Panc1 (cell line): ENCODE data around the gene CALM1. TPM values are rescaled to one million over a fixed set of nuclear protein-coding genes. Genes with fewer than 3 reads are reported as not detected.
A peak's percentile ranks its signal among the peaks of the same experiment; 100 is the strongest.

Experiments used
- ATAC-seq: fragments of 200-7000 bp; cut with Tn5 transposase; 2 replicates; pipeline ENCODE4 v1.9.1; 2020; ENCODE audit warnings: mild to moderate bottlenecking, moderate library complexity
- BruUV-seq: library from RNA; stranded (reverse); fragments of 400-500 nt; replicated peaks from 2 replicates; lab custom pipeline; 2021; lab: Mats Ljungman, UMichigan
- CTCF ChIA-PET: fragments of 300-600 bp; sonication (Branson Sonifier 250); formaldehyde crosslinking; loops from one replicate; lab custom pipeline; 2022; ENCODE audit warnings: antibody characterized with exemption; lab: Charles Lee
- POLR2A ChIA-PET: fragments of 300-600 bp; sonication (Branson Sonifier 250); formaldehyde crosslinking; loops from one replicate; lab custom pipeline; 2022; ENCODE audit warnings: antibody characterized with exemption; lab: Charles Lee
- DNase-seq: peaks from one replicate; pipeline ENCODE4 v3.0.0-alpha.2; 2010; ENCODE audit warnings: low read depth, low spot score
- H3K27ac ChIP-seq: 2 replicates; pipeline ENCODE4 v1.5.1; 2011; ENCODE audit warnings: mild to moderate bottlenecking, low read length, inconsistent platforms
- H3K27me3 ChIP-seq: fragments of 200-500 bp; sonication (Bioruptor generic); 2 replicates; pipeline ENCODE4 v1.6.0; 2014; ENCODE audit warnings: low read length, inconsistent platforms; ENCODE audit not compliant: control insufficient read depth, insufficient read depth
- H3K36me3 ChIP-seq: fragments of 200-500 bp; sonication (Bioruptor generic); 2 replicates; pipeline ENCODE4 v1.5.1; 2014; ENCODE audit warnings: inconsistent platforms, mild to moderate bottlenecking, low read length, moderate library complexity; ENCODE audit not compliant: control insufficient read depth, insufficient read depth
- H3K4me1 ChIP-seq: 2 replicates; pipeline ENCODE4 v1.5.1; 2011; ENCODE audit warnings: inconsistent platforms, mild to moderate bottlenecking, low read length, moderate library complexity; ENCODE audit not compliant: control insufficient read depth, insufficient read depth
- H3K4me3 ChIP-seq, 2 experiments: 2 replicates each; pipeline ENCODE4 v1.5.1; 2011 to 2012; ENCODE audit warnings: low read depth in 2 of 2, low read length in 2 of 2, mild to moderate bottlenecking in 2 of 2, inconsistent platforms in 1 of 2, moderate library complexity in 1 of 2
- H3K9me3 ChIP-seq: fragments of 200-500 bp; sonication (Bioruptor generic); 2 replicates; pipeline ENCODE4 v1.5.1; 2014; ENCODE audit warnings: low read depth, mild to moderate bottlenecking, inconsistent platforms, low read length, moderate library complexity; ENCODE audit not compliant: control insufficient read depth, insufficient read depth
- CTCF ChIP-seq: fragments of 450-650 bp; IDR thresholded peaks from 2 replicates; pipeline ENCODE4 v1.5.1; 2017; ENCODE audit warnings: mild to moderate bottlenecking
- POLR2AphosphoS5 ChIP-seq: IDR thresholded peaks from 2 replicates; pipeline ENCODE4 v1.6.1; 2012; ENCODE audit warnings: mild to moderate bottlenecking, low read depth, low read length, moderate library complexity
- REST ChIP-seq, 2 experiments: IDR thresholded peaks; 2 replicates each; pipeline ENCODE4 v1.6.1; 2011 to 2012; ENCODE audit warnings: low read depth in 2 of 2, control low read depth in 1 of 2, low read length in 1 of 2, mild to moderate bottlenecking in 1 of 2, moderate library complexity in 1 of 2; ENCODE audit not compliant: insufficient read depth in 1 of 2
- SIN3A ChIP-seq: IDR thresholded peaks from 2 replicates; pipeline ENCODE4 v1.6.1; 2012; ENCODE audit warnings: low read depth, mild to moderate bottlenecking, low read length, moderate library complexity, borderline replicate concordance; ENCODE audit not compliant: insufficient read depth
- TCF7L2 ChIP-seq: IDR thresholded peaks from 2 replicates; pipeline ENCODE4 v1.6.1; 2011; ENCODE audit warnings: mild to moderate bottlenecking, low read depth, low read length, inconsistent platforms
- in situ Hi-C: cut with HindIII; loops from 2 replicates; pipeline ENCODE4 v1.10.0; 2016; ENCODE audit warnings: low sequenced_read_pairs, low pct_unique_long_range_greater_than_20kb
- intact Hi-C: fragments of 100-400 bp; cut with micrococcal nuclease; formaldehyde crosslinking; loops from one replicate; pipeline ENCODE4 v1.10.0; 2022; ENCODE audit not compliant: unreplicated experiment
- total RNA-seq: library from RNA; stranded (reverse); gene quantifications from one replicate; pipeline ENCODE4 v1.2.1, GENCODE V29; 2021; ENCODE audit not compliant: unreplicated experiment

Gene CALM1
- total RNA-seq, 1 experiment from 2014 or later = 182 TPM

- Histone ChIP-seq H3K4me3 (no peak overlapping the region), H3K27ac (no peak overlapping the region), H3K36me3 (no peaks in the 10 kb centered on the region), H3K9me3 (no peaks in the 10 kb centered on the region), H3K27me3 (no peaks in the 10 kb centered on the region), H3K4me1 (no peaks in the 10 kb centered on the region; the same call in 1 of the 2 replicates)
- intact Hi-C loops (no loop called here), in situ Hi-C loops (no loop called here)
- CTCF ChIA-PET = interaction anchor here (1.3 kb wide), 1 partner anchor 20 kb away, joined by 4 read pairs; no protein-coding TSS in a partner anchor
- no peak for TF ChIP-seq POLR2AphosphoS5
- no peak for TF ChIP-seq TCF7L2
- no peak for TF ChIP-seq SIN3A
- no peak for TF ChIP-seq CTCF
- no peak for TF ChIP-seq REST (IDR thresholded peaks at IDR 0.05; ENCODE audit: insufficient read depth in 1 of 2, low read depth in 2 of 2, low read length in 1 of 2)
- ATAC-seq (peak; percentile 84), DNase-seq (peak; percentile 76)
- POLR2A ChIA-PET = interaction anchor here (0.6 kb wide), 2 partner anchors 29 to 339 kb away, joined by 3 read pairs; no protein-coding TSS in a partner anchor
- BruUV-seq = no TSS peak
Observed at GRCh38 chr14:90419200-90419599, 22.4 kb downstream of the CALM1 start.

GRCh38 chr14:90421001-90421631 lies 24.3 kb downstream of the CALM1 start:
- no TSS peak for BruUV-seq
- TF ChIP-seq SIN3A (no peak), TCF7L2 (no peak), REST (IDR thresholded peaks at IDR 0.05; ENCODE audit: insufficient read depth in 1 of 2, low read depth in 2 of 2, low read length in 1 of 2) (no peak)
- in situ Hi-C loops (no loop called here), intact Hi-C loops (no loop called here)
- no peaks in the 10 kb centered on the region for H3K36me3 ChIP-seq
- no peak overlapping the region for H3K27ac ChIP-seq
- H3K9me3 ChIP-seq = no peaks in the 10 kb centered on the region
- ChIA-PET POLR2A (interaction anchor here (0.7 kb wide), 1 partner anchor 92 kb away, joined by 3 read pairs; no protein-coding TSS in a partner anchor), CTCF (no interaction called here)
- DNase-seq (no peak), ATAC-seq (no peak)
- no peaks in the 10 kb centered on the region for H3K27me3 ChIP-seq
- no peaks in the 10 kb centered on the region; the same call in 1 of the 2 replicates for H3K4me1 ChIP-seq
- H3K4me3 ChIP-seq = no peak overlapping the region
